Stimulated activated CD4-positive, alpha-beta T cell treated with anti-CD3 and anti-CD28 coated beads, Interleukin-12 subunit alpha, Interleukin-12 subunit beta, amount 100 ng/mL, for 48 hours (primary cell): ENCODE measurements around the gene CIDEB.

Experiments used
- DNase-seq, 3 donors: peaks; one replicate each; pipeline ENCODE4 v3.0.0-alpha.2; 2020; ENCODE audit warnings: low read depth in 2 of 3, low spot score in 1 of 3

Gene CIDEB

GRCh38 chr14:24255438-24255837 is 52.3 kb downstream of the CIDEB start:
- DNase-seq = no peak
